H9 (cell line): Measurements from ENCODE around the gene DDX24. TPM values are rescaled to one million over a fixed set of nuclear protein-coding genes. Genes with fewer than 3 reads are reported as not detected.

Experiments used
- DNase-seq: peaks from one replicate; pipeline ENCODE4 v3.0.0-alpha.2; 2017
- H2AFZ ChIP-seq: one replicate; pipeline ENCODE4 v1.6.1; 2013; ENCODE audit warnings: mild to moderate bottlenecking, low read length, control low read depth, moderate library complexity
- H2AK5ac ChIP-seq: 2 replicates; pipeline ENCODE4 v1.6.1; 2013; ENCODE audit warnings: low read length, control low read depth, mixed read lengths; ENCODE audit not compliant: insufficient read length
- H2BK120ac ChIP-seq: one replicate; pipeline ENCODE4 v1.6.1; 2013; ENCODE audit warnings: low read depth, mild to moderate bottlenecking, low read length, control low read depth, inconsistent platforms; ENCODE audit not compliant: poor library complexity, severe bottlenecking
- H2BK12ac ChIP-seq: 2 replicates; pipeline ENCODE4 v1.6.1; 2013; ENCODE audit warnings: low read length, control low read depth, mixed read lengths, low read depth; ENCODE audit not compliant: insufficient read length
- H2BK15ac ChIP-seq: 2 replicates; pipeline ENCODE4 v1.6.1; 2013; ENCODE audit warnings: low read depth, low read length, control low read depth
- H2BK20ac ChIP-seq: one replicate; pipeline ENCODE4 v1.6.1; 2013; ENCODE audit warnings: low read depth, mild to moderate bottlenecking, low read length, control low read depth, inconsistent platforms; ENCODE audit not compliant: poor library complexity, severe bottlenecking
- H2BK5ac ChIP-seq: 2 replicates; pipeline ENCODE4 v1.6.1; 2013; ENCODE audit warnings: low read length, control low read depth, mixed read lengths; ENCODE audit not compliant: insufficient read length
- H3K14ac ChIP-seq: 2 replicates; pipeline ENCODE4 v1.6.1; 2013; ENCODE audit warnings: low read length, control low read depth; ENCODE audit not compliant: insufficient read depth
- H3K18ac ChIP-seq: 2 replicates; pipeline ENCODE4 v1.6.1; 2013; ENCODE audit warnings: low read depth, mild to moderate bottlenecking, mixed read lengths, low read length, control low read depth; ENCODE audit not compliant: insufficient read length
- H3K23ac ChIP-seq: 2 replicates; pipeline ENCODE4 v1.6.1; 2013; ENCODE audit warnings: low read length, control low read depth, mixed read lengths, low read depth; ENCODE audit not compliant: insufficient read length
- H3K23me2 ChIP-seq: 2 replicates; pipeline ENCODE4 v1.6.1; 2013; ENCODE audit warnings: low read depth, mild to moderate bottlenecking, mixed read lengths, low read length, control low read depth; ENCODE audit not compliant: insufficient read length, poor library complexity, severe bottlenecking
- H3K27ac ChIP-seq: 2 replicates; pipeline ENCODE4 v1.5.1; 2013; ENCODE audit warnings: low read length, control low read depth, mixed read lengths, low read depth; ENCODE audit not compliant: insufficient read length
- H3K27me3 ChIP-seq: 2 replicates; pipeline ENCODE4 v1.6.1; 2013; ENCODE audit warnings: low read length, control low read depth, inconsistent platforms; ENCODE audit not compliant: insufficient read depth
- H3K4ac ChIP-seq: 2 replicates; pipeline ENCODE4 v1.6.1; 2013; ENCODE audit warnings: low read depth, mild to moderate bottlenecking, control low read depth, inconsistent platforms, low read length, moderate library complexity
- H3K4me1 ChIP-seq: 2 replicates; pipeline ENCODE4 v1.6.1; 2013; ENCODE audit warnings: low read length, control low read depth, inconsistent platforms; ENCODE audit not compliant: insufficient read depth
- H3K4me2 ChIP-seq: 2 replicates; pipeline ENCODE4 v1.6.1; 2013; ENCODE audit warnings: low read length, control low read depth, mixed read lengths; ENCODE audit not compliant: insufficient read length, insufficient read depth
- H3K56ac ChIP-seq: 2 replicates; pipeline ENCODE4 v1.6.1; 2013; ENCODE audit warnings: low read depth, mild to moderate bottlenecking, mixed read lengths, low read length, control low read depth; ENCODE audit not compliant: insufficient read length
- H3K79me1 ChIP-seq: 2 replicates; pipeline ENCODE4 v1.6.1; 2013; ENCODE audit warnings: low read depth, mild to moderate bottlenecking, moderate library complexity, low read length, control low read depth, inconsistent platforms; ENCODE audit not compliant: insufficient read depth, poor library complexity, severe bottlenecking
- H3K79me2 ChIP-seq: 2 replicates; pipeline ENCODE4 v1.6.1; 2013; ENCODE audit warnings: low read length, control low read depth, inconsistent platforms; ENCODE audit not compliant: insufficient read depth
- H3K9ac ChIP-seq: 2 replicates; pipeline ENCODE4 v1.6.1; 2013; ENCODE audit warnings: low read length, control low read depth, mixed read lengths; ENCODE audit not compliant: insufficient read length; ENCODE audit errors: extremely low read depth
- H3K9me3 ChIP-seq: one replicate; pipeline ENCODE4 v1.6.1; 2013; ENCODE audit warnings: low read depth, low read length, inconsistent platforms; ENCODE audit not compliant: control insufficient read depth
- H3T11ph ChIP-seq: one replicate; pipeline ENCODE4 v1.6.1; 2013; ENCODE audit warnings: mild to moderate bottlenecking, low read length, control low read depth, inconsistent platforms
- H4K20me1 ChIP-seq: one replicate; pipeline ENCODE4 v1.6.1; 2013; ENCODE audit not compliant: control insufficient read depth, insufficient read length, insufficient read depth
- H4K5ac ChIP-seq: 2 replicates; pipeline ENCODE4 v1.6.1; 2013; ENCODE audit warnings: low read depth, mild to moderate bottlenecking, mixed read lengths, low read length, control low read depth; ENCODE audit not compliant: insufficient read length
- H4K8ac ChIP-seq: replicated peaks from 2 replicates; pipeline ENCODE4 v1.6.1; 2013; ENCODE audit warnings: low read length, control low read depth, mixed read lengths, low read depth; ENCODE audit not compliant: insufficient read length
- H4K91ac ChIP-seq: 2 replicates; pipeline ENCODE4 v1.6.1; 2013; ENCODE audit warnings: low read depth, mild to moderate bottlenecking, moderate library complexity, mixed read lengths, low read length, control low read depth; ENCODE audit not compliant: insufficient read length
- H3K27ac Mint-ChIP-seq, 3 experiments: 2 replicates in 2 of 3; 3 replicates in 1 of 3; pipeline ENCODE4 v1.8.0; 2020 to 2021; ENCODE audit warnings: mixed read lengths in 3 of 3, mild to moderate bottlenecking in 1 of 3, moderate library complexity in 1 of 3
- H3K27me3 Mint-ChIP-seq: 2 replicates; pipeline ENCODE4 v1.8.0; 2021; ENCODE audit warnings: low read depth, mild to moderate bottlenecking, moderate library complexity, mixed read lengths
- H3K36me3 Mint-ChIP-seq, 3 experiments: 2 replicates in 2 of 3; 3 replicates in 1 of 3; pipeline ENCODE4 v1.8.0; 2020 to 2021; ENCODE audit warnings: low read depth in 3 of 3, mixed read lengths in 3 of 3; ENCODE audit not compliant: insufficient read depth in 1 of 3
- H3K4me1 Mint-ChIP-seq, 2 experiments: 2 replicates each; pipeline ENCODE4 v1.8.0; 2020; ENCODE audit warnings: mixed read lengths in 2 of 2
- H3K4me3 Mint-ChIP-seq, 2 experiments: 2 replicates in 1 of 2; 3 replicates in 1 of 2; pipeline ENCODE4 v1.8.0; 2020 to 2021; ENCODE audit warnings: mild to moderate bottlenecking in 2 of 2, mixed read lengths in 2 of 2, moderate library complexity in 1 of 2
- H3K9me3 Mint-ChIP-seq, 2 experiments: 2 replicates in 1 of 2; 3 replicates in 1 of 2; pipeline ENCODE4 v1.8.0; 2020; ENCODE audit warnings: mild to moderate bottlenecking in 2 of 2, mixed read lengths in 2 of 2, moderate library complexity in 1 of 2
- WGBS: extraction: QIAGEN DNeasy Blood & Tissue Kit; methylation state at CpG from one replicate; pipeline ENCODE4 v1.1.7; 2013; ENCODE audit warnings: missing lambda C conversion rate, low lambda C conversion rate, mixed read lengths; ENCODE audit not compliant: insufficient read length; ENCODE audit errors: extremely low coverage; 5-methylcytosine and 5-hydroxymethylcytosine counted together
- total RNA-seq: library from RNA; stranded (reverse); gene quantifications from 2 replicates; pipeline ENCODE4 v1.2.1, GENCODE V29; 2021
- TF ChIP-seq, protein P1 (sequence below): fragments of 200-600 bp; sonication (generic); conservative IDR thresholded peaks from 3 replicates; pipeline ENCODE4 v1.8.0; 2021; ENCODE audit warnings: antibody characterized with exemption, mild to moderate bottlenecking

DDX24 gene
- total RNA-seq, 1 experiment from 2014 or later: 172 TPM

DNA sequence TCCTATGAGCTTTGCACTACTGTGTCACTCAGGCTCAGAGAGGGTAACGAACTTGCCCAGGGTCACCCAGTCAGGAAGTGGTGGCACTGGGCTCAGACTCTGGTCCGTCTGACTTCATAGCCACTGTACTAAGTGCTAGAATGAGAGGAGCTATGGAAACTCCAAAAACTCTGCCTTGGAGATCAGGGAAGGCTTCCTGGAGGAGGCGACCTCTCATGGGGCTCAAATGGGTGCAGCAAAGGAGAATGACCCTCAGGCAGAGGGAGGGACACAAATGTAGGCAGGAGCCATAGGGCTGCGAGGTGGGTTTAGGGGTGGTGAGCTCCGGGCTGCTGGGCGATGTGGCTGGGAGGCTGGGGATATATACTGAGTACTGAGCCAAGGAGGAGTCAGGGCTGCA is 80.7 kb downstream of the DDX24 start:
- DNase-seq: no peak
- Histone ChIP-seq H2BK15ac (no peak overlapping the region), H2BK12ac (no peak overlapping the region), H3K4ac (no peak overlapping the region), H2BK5ac (no peak overlapping the region), H3K23me2 (no peaks in the 10 kb centered on the region), H2AFZ (no peak overlapping the region), H3K4me2 (no peak overlapping the region), H2BK20ac (no peak overlapping the region), H3K4me1 (no peaks in the 10 kb centered on the region), H3K56ac (no peak overlapping the region), H3K23ac (no peak overlapping the region), H4K8ac (no peak overlapping the region), H3K9me3 (no peaks in the 10 kb centered on the region), H3K9ac (no peak overlapping the region), H3K79me1 (no peaks in the 10 kb centered on the region), H3K27me3 (no peaks in the 10 kb centered on the region), H2BK120ac (no peak overlapping the region), H4K91ac (no peak overlapping the region), H3K18ac (no peak overlapping the region), H3K27ac (no peak overlapping the region), H4K20me1 (no peaks in the 10 kb centered on the region), H2AK5ac (no peak overlapping the region), H3T11ph (no peak overlapping the region), H4K5ac (no peak overlapping the region), H3K79me2 (no peaks in the 10 kb centered on the region), H3K14ac (no peak overlapping the region)
- Mint-ChIP-seq H3K9me3 (no peaks in the 10 kb centered on the region), H3K4me3 (no peak overlapping the region; a peak in 1 of 5 replicates), H3K27me3 (peaks cover 9% of the 10 kb centered on the region), H3K4me1 (peaks cover 4 to 30% of the 10 kb centered on the region in 2 experiments), H3K27ac (no peak overlapping the region), H3K36me3 (no peaks in the 10 kb centered on the region)
- TF ChIP-seq, protein P1, sequence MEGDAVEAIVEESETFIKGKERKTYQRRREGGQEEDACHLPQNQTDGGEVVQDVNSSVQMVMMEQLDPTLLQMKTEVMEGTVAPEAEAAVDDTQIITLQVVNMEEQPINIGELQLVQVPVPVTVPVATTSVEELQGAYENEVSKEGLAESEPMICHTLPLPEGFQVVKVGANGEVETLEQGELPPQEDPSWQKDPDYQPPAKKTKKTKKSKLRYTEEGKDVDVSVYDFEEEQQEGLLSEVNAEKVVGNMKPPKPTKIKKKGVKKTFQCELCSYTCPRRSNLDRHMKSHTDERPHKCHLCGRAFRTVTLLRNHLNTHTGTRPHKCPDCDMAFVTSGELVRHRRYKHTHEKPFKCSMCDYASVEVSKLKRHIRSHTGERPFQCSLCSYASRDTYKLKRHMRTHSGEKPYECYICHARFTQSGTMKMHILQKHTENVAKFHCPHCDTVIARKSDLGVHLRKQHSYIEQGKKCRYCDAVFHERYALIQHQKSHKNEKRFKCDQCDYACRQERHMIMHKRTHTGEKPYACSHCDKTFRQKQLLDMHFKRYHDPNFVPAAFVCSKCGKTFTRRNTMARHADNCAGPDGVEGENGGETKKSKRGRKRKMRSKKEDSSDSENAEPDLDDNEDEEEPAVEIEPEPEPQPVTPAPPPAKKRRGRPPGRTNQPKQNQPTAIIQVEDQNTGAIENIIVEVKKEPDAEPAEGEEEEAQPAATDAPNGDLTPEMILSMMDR: no peak
- WGBS: no CpG with 5 or more reads among the region's 6 CpGs
